OCI-LY7 (cell line): ENCODE results near the gene MEIOC.

ENCODE experiments used
- CTCF ChIP-seq: fragments of 200-600 bp; sonication (generic); conservative IDR thresholded peaks from 2 replicates; pipeline ENCODE4 v1.5.1; 2014; ENCODE audit warnings: mild to moderate bottlenecking, antibody characterized with exemption, low read length, moderate library complexity, mixed read lengths
- EZH2phosphoT487 ChIP-seq: fragments of 200-600 bp; sonication (generic); IDR thresholded peaks from 2 replicates; pipeline ENCODE4 v1.6.1; 2018; ENCODE audit warnings: low read depth, borderline replicate concordance, mild to moderate bottlenecking, mixed run types, antibody characterized with exemption, low read length, moderate library complexity, mixed read lengths

DNA sequence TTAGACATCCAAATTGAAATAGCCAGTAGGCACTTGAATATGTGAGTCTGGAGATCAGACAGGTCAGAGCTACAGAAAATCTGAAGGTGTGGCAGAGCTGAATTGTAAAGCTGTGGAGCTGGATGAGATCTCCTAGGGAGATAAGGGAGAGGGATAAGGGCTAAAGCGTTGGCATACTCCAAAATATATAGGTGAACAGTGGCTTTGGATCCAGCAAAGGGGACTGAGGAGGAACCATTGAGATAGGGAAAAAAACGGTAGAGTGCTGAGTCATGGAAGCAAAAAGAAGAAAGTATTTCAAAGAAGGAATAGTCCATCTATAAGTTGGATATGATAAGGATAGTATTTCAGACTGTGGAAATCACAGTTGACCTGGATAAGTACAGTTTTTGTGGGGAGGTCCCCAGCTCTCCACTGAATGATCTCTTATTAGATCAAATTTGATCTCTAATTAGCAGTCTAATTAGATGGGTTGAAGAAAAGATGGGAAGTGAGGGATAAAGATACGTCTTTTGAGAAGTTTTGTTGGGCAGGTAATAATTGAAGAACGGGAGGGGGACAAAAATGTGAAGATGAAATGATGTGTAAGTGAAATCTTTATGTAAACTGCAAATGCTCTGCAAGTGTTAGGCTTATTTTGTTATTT is 51.6 kb downstream of the MEIOC start:
- TF ChIP-seq CTCF (no peak), EZH2phosphoT487 (no peak)
